ENCODE data around the gene DNAAF2. TPM values are rescaled to one million over a fixed set of nuclear protein-coding genes. Genes with fewer than 3 reads are reported as not detected.
"Not testable (repeated sequence)": the region's sequence is repeated elsewhere in the genome, so short reads cannot be mapped to it uniquely, and the experiment has no call there.

DNAAF2 gene
- 12.2 TPM for polyA plus RNA-seq
- long read RNA-seq, donor 1, transcript DNAAF2-201 (3 exons, 2,963 nt), result major isoform, 7 of 9 reads
- long read RNA-seq, donor 1, partial matches to known transcripts, result 0 of 9 reads
- long read RNA-seq, donor 1, other reads (novel, unspliced or antisense), result 0 of 9 reads
- long read RNA-seq, donor 2, transcript DNAAF2-202 (2 exons, 2,819 nt), result major isoform, 5 of 18 reads
- long read RNA-seq, donor 2, transcript DNAAF2-201 (3 exons, 2,963 nt), result major isoform, 5 of 18 reads
- long read RNA-seq, donor 2, partial matches to known transcripts, result 8 of 18 reads
- long read RNA-seq, donor 2, other reads (novel, unspliced or antisense), result 0 of 18 reads
- long read RNA-seq, donor 3, result 0 reads
- long read RNA-seq, donor 4, partial matches to known transcripts, result 0 of 2 reads
- long read RNA-seq, donor 4, other reads (novel, unspliced or antisense), result 0 of 2 reads
- long read RNA-seq, donor 5, transcript DNAAF2-201 (3 exons, 2,963 nt), result major isoform, 7 of 9 reads
- long read RNA-seq, donor 5, partial matches to known transcripts, result 0 of 9 reads
- long read RNA-seq, donor 5, other reads (novel, unspliced or antisense), result 0 of 9 reads
- long read RNA-seq, donor 6, transcript DNAAF2-201 (3 exons, 2,963 nt), result major isoform, 12 of 25 reads
- long read RNA-seq, donor 6, transcript DNAAF2-202 (2 exons, 2,819 nt), result minor isoform, 7 of 25 reads
- long read RNA-seq, donor 6, partial matches to known transcripts, result 6 of 25 reads
- long read RNA-seq, donor 6, other reads (novel, unspliced or antisense), result 0 of 25 reads
- long read RNA-seq, donor 7, partial matches to known transcripts, result 0 of 6 reads
- long read RNA-seq, donor 7, other reads (novel, unspliced or antisense), result 0 of 6 reads
- long read RNA-seq, donor 8, transcript DNAAF2-201 (3 exons, 2,963 nt), result major isoform, 7 of 11 reads
- long read RNA-seq, donor 8, partial matches to known transcripts, result 0 of 11 reads
- long read RNA-seq, donor 8, other reads (novel, unspliced or antisense), result 0 of 11 reads
- long read RNA-seq, donor 9, transcript DNAAF2-201 (3 exons, 2,963 nt), result major isoform, 5 of 9 reads
- long read RNA-seq, donor 9, partial matches to known transcripts, result 0 of 9 reads
- long read RNA-seq, donor 9, other reads (novel, unspliced or antisense), result 0 of 9 reads
- long read RNA-seq, donor 10, transcript DNAAF2-201 (3 exons, 2,963 nt), result major isoform, 9 of 14 reads
- long read RNA-seq, donor 10, transcript DNAAF2-202 (2 exons, 2,819 nt), result minor isoform, 5 of 14 reads
- long read RNA-seq, donor 10, partial matches to known transcripts, result 0 of 14 reads
- long read RNA-seq, donor 10, other reads (novel, unspliced or antisense), result 0 of 14 reads
- long read RNA-seq, donor 11, transcript DNAAF2-201 (3 exons, 2,963 nt), result major isoform, 7 of 7 reads
- long read RNA-seq, donor 11, partial matches to known transcripts, result 0 of 7 reads
- long read RNA-seq, donor 11, other reads (novel, unspliced or antisense), result 0 of 7 reads

GRCh38 chr14:49634547-49635334 is at the start of gene DNAAF2:
Gene DNAAF2 (minus strand): TSS chr14:49635244. CDS start chr14:49635149, 95 bp downstream.
- peaks cover 15% of the 10 kb centered on the region for H3K4me1 ChIP-seq (ENCODE audit: control insufficient read depth, insufficient read depth, low read length)
- no CpG with 5 or more reads among the region's 80 CpGs for WGBS (ENCODE audit: insufficient coverage, low lambda C conversion rate)
- no peaks in the 10 kb centered on the region for H3K9me3 ChIP-seq (ENCODE audit: control insufficient read depth, low read depth, low read length)
- H3K36me3 ChIP-seq (ENCODE audit: control insufficient read depth, insufficient read depth, low read length), result peaks cover 18% of the 10 kb centered on the region
- no peaks in the 10 kb centered on the region for H3K27me3 ChIP-seq (ENCODE audit: control insufficient read depth, insufficient read depth, low read length)
- peak within 1 kb of the TSS; percentile 98 for H3K4me3 ChIP-seq (ENCODE audit: low read length)
- H3K27ac ChIP-seq (ENCODE audit: low read length), result peak within 1 kb of the TSS; percentile 99
- DNase-seq, result peak; percentile 72 to 87

- Histone ChIP-seq H3K4me3 (ENCODE audit: low read length) (no peak overlapping the region), H3K27me3 (ENCODE audit: control insufficient read depth, insufficient read depth, low read length) (no peaks in the 10 kb centered on the region), H3K36me3 (ENCODE audit: control insufficient read depth, insufficient read depth, low read length) (peaks cover 19% of the 10 kb centered on the region), H3K9me3 (ENCODE audit: control insufficient read depth, low read depth, low read length) (no peaks in the 10 kb centered on the region), H3K27ac (ENCODE audit: low read length) (no peak overlapping the region), H3K4me1 (ENCODE audit: control insufficient read depth, insufficient read depth, low read length) (no peaks in the 10 kb centered on the region)
- WGBS (ENCODE audit: insufficient coverage, low lambda C conversion rate), result no CpG with 5 or more reads among the region's 2 CpGs
- no peak for DNase-seq
These were observed 44.2 kb upstream of the DNAAF2 start for GRCh38 chr14:49679271-49679670.

- Histone ChIP-seq H3K36me3 (ENCODE audit: control insufficient read depth, insufficient read depth, low read length) (peaks cover 16% of the 10 kb centered on the region), H3K27ac (ENCODE audit: low read length) (no peak overlapping the region), H3K9me3 (ENCODE audit: control insufficient read depth, low read depth, low read length) (no peaks in the 10 kb centered on the region), H3K4me3 (ENCODE audit: low read length) (no peak overlapping the region), H3K27me3 (ENCODE audit: control insufficient read depth, insufficient read depth, low read length) (no peaks in the 10 kb centered on the region), H3K4me1 (ENCODE audit: control insufficient read depth, insufficient read depth, low read length) (no peaks in the 10 kb centered on the region)
- no CpG with 5 or more reads among the region's 4 CpGs for WGBS (ENCODE audit: insufficient coverage, low lambda C conversion rate)
- no peak for DNase-seq
These were observed 42.6 kb upstream of the DNAAF2 start for GRCh38 chr14:49677643-49678042.

DNA sequence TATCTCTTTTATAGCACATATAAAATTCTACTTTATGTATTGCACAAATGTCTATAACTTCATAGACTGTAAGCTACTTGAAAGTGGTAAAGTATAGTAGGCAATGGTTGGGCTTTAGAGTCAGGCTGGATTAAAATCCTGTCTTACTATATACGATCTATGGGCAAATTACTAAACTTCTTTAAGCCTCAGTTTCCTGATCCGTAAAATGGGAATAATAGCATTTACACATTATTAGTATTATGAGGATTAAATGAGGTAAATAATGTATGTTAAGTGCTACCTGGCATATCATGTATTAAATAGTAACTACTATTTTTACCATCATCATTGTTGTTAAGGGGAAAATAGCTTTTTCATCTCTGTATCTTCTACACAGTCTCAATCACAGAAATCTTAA is 38.5 kb upstream of the DNAAF2 start:
- H3K9me3 ChIP-seq (ENCODE audit: control insufficient read depth, low read depth, low read length), result no peaks in the 10 kb centered on the region
- no peak overlapping the region for H3K4me3 ChIP-seq (ENCODE audit: low read length)
- DNase-seq, result no peak
- no peak overlapping the region for H3K27ac ChIP-seq (ENCODE audit: low read length)
- H3K4me1 ChIP-seq (ENCODE audit: control insufficient read depth, insufficient read depth, low read length), result no peaks in the 10 kb centered on the region
- peaks cover 14% of the 10 kb centered on the region for H3K36me3 ChIP-seq (ENCODE audit: control insufficient read depth, insufficient read depth, low read length)
- no peaks in the 10 kb centered on the region for H3K27me3 ChIP-seq (ENCODE audit: control insufficient read depth, insufficient read depth, low read length)
- WGBS (ENCODE audit: insufficient coverage, low lambda C conversion rate), result no CpG with 5 or more reads among the region's 2 CpGs

DNA sequence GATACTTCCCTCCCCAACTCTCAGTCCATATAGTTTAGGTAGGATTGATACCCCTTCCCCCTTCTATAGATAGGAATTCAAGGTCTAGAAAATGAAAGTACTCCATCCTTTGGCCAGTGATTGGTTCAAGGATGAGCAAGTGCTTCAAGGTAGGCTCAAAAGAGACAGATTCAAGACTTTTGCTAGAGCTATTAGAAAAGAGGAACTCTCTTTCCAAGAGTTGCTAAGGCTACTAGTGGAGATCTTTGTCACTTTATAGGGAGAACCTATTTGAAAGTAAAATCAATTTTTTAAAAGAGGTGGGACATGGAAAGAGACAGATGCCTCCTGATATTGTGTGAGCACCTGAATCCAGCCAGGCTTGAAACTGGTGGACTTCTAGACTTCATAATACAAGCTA is 35.4 kb upstream of the DNAAF2 start:
- H3K27ac ChIP-seq (ENCODE audit: low read length), result no peak overlapping the region
- no peaks in the 10 kb centered on the region for H3K9me3 ChIP-seq (ENCODE audit: control insufficient read depth, low read depth, low read length)
- DNase-seq, result no peak
- H3K27me3 ChIP-seq (ENCODE audit: control insufficient read depth, insufficient read depth, low read length), result no peaks in the 10 kb centered on the region
- no peaks in the 10 kb centered on the region for H3K4me1 ChIP-seq (ENCODE audit: control insufficient read depth, insufficient read depth, low read length)
- H3K4me3 ChIP-seq (ENCODE audit: low read length), result no peak overlapping the region
- H3K36me3 ChIP-seq (ENCODE audit: control insufficient read depth, insufficient read depth, low read length), result peaks cover 6% of the 10 kb centered on the region

DNA sequence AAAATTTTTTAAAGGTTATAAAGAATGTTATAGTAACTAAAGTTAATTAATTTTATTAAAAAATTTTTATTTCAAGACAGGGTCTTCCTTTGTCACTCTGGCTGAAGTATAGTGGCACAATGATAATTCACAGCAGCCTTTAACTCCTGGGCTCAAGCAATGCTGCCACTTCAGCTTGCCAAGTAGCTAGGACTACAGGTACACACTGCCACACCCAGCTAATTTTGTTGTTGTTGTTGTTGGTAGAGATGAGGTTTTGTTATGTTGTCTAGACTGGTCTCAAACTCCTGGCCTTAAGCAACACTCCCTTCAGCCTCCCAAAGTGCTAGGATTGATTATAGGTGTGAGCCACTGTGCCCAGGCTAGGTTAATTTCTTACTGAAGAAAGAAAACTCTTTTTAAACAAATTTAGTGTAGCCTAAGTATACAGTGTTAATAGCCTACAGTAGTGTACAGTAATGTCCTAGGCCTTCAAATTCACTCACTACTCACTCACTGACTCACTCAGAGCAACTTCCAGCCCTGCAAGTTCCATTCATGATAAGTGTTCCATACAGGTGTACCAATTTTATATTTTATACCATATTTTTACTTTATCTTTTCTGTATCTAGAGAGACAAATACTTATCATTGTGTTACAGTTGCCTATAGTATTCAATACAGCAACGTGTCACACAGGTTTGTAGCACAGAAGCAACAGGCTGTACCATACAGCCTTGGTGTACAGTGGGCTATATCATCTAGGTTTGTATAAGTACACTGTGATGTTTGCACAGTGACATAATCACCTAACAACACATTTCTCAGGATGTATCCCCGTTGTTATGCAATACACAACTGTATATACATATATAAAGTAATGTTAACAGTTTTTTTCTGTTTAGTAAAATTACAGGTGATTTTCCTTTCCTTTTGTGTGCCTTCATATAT is 24.7 kb upstream of the DNAAF2 start:
- H3K27me3 ChIP-seq (ENCODE audit: control insufficient read depth, insufficient read depth, low read length), result no peaks in the 10 kb centered on the region
- no peaks in the 10 kb centered on the region for H3K4me1 ChIP-seq (ENCODE audit: control insufficient read depth, insufficient read depth, low read length)
- no CpG with 5 or more reads among the region's 2 CpGs for WGBS (ENCODE audit: insufficient coverage, low lambda C conversion rate)
- H3K36me3 ChIP-seq (ENCODE audit: control insufficient read depth, insufficient read depth, low read length), result no peaks in the 10 kb centered on the region
- no peak overlapping the region for H3K4me3 ChIP-seq (ENCODE audit: low read length)
- H3K9me3 ChIP-seq (ENCODE audit: control insufficient read depth, low read depth, low read length), result no peaks in the 10 kb centered on the region
- H3K27ac ChIP-seq (ENCODE audit: low read length), result no peak overlapping the region
- peak in 1 of 2 donors; percentile 52 for DNase-seq

GRCh38 chr14:49657500-49657899 is 22.5 kb upstream of the DNAAF2 start:
- H3K27ac ChIP-seq (ENCODE audit: low read length); H3K36me3 ChIP-seq (ENCODE audit: control insufficient read depth, insufficient read depth, low read length); H3K4me3 ChIP-seq (ENCODE audit: low read length); DNase-seq; H3K9me3 ChIP-seq (ENCODE audit: control insufficient read depth, low read depth, low read length); H3K27me3 ChIP-seq (ENCODE audit: control insufficient read depth, insufficient read depth, low read length); H3K4me1 ChIP-seq (ENCODE audit: control insufficient read depth, insufficient read depth, low read length): not testable (repeated sequence)
- no CpG with 5 or more reads among the region's 6 CpGs for WGBS (ENCODE audit: insufficient coverage, low lambda C conversion rate)

DNA sequence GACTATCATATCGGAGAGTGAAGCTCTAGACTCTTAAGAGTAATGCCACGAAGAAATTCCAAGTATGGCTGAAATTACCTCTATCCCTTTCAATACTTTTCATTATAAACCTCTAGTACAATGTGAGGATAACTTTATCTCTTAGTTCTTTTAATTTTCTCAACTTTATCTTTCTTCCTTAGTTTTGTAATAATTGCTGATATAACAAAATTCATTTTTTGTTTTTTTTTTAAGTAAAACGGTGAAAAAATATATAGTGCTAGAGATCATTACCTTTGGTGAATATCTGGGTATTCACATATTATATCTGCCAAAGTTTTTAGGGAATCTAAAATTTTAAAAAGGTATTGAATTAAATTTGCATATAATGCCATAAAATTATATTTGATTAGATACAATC is 19.5 kb upstream of the DNAAF2 start:
- no peaks in the 10 kb centered on the region for H3K27me3 ChIP-seq (ENCODE audit: control insufficient read depth, insufficient read depth, low read length)
- no peak for DNase-seq
- 96% methylated on average over 3 of the region's 3 CpGs for WGBS (ENCODE audit: insufficient coverage, low lambda C conversion rate)
- no peaks in the 10 kb centered on the region for H3K9me3 ChIP-seq (ENCODE audit: control insufficient read depth, low read depth, low read length)
- H3K36me3 ChIP-seq (ENCODE audit: control insufficient read depth, insufficient read depth, low read length), result peaks cover 4% of the 10 kb centered on the region
- H3K4me1 ChIP-seq (ENCODE audit: control insufficient read depth, insufficient read depth, low read length), result no peaks in the 10 kb centered on the region
- no peak overlapping the region for H3K4me3 ChIP-seq (ENCODE audit: low read length)
- H3K27ac ChIP-seq (ENCODE audit: low read length), result no peak overlapping the region

DNA sequence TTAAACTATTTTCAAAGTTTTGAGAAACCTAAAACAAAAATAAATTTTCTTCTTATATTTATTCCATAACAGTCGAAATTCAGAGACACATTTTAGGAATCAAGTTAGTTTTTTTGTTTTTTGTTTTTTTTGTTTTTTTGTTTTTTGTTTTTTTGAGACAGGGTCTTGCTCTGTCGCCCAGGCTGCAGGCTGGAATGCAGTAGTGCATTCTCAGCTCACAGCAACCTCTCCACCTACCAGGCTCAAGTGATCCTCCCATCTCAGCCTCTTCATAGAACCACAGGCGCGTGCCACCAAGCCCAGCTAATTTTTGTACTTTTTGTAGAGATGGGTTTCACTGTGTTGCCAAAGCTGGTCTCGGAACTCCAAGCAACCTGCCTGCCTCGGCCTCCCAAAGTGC is 18.5 kb upstream of the DNAAF2 start:
- DNase-seq, result no peak
- 100% methylated on average over 1 of the region's 6 CpGs for WGBS (ENCODE audit: insufficient coverage, low lambda C conversion rate)
- Histone ChIP-seq H3K4me3 (ENCODE audit: low read length) (no peak overlapping the region), H3K27ac (ENCODE audit: low read length) (no peak overlapping the region), H3K9me3 (ENCODE audit: control insufficient read depth, low read depth, low read length) (no peaks in the 10 kb centered on the region), H3K4me1 (ENCODE audit: control insufficient read depth, insufficient read depth, low read length) (no peaks in the 10 kb centered on the region), H3K27me3 (ENCODE audit: control insufficient read depth, insufficient read depth, low read length) (no peaks in the 10 kb centered on the region), H3K36me3 (ENCODE audit: control insufficient read depth, insufficient read depth, low read length) (peaks cover 4% of the 10 kb centered on the region)
